ENCODE results near the gene TMEM30B.

- TF ChIP-seq FOXK1 (CRISPR knock-in tag; IDR thresholded peaks at IDR 0.05; ENCODE audit: borderline replicate concordance, low read depth) (no peak), ESRRA (CRISPR knock-in tag; IDR thresholded peaks at IDR 0.05; ENCODE audit: low read depth) (no peak), UBTF (CRISPR knock-in tag; IDR thresholded peaks at IDR 0.05) (no peak)
Measured at GRCh38 chr14:61319706-61320105, 38.6 kb upstream of the TMEM30B start.

All from HepG2 (cell line).